ENCODE data around the gene DRD1. TPM values are rescaled to one million over a fixed set of nuclear protein-coding genes. Genes with fewer than 3 reads are reported as not detected.

The DRD1 gene
- total RNA-seq, 1 experiment from 2014 or later, result 1.0 TPM

GRCh38 chr5:175483337-175483736 lies 39.4 kb upstream of the DRD1 start:
- in situ Hi-C loops (cut with HindIII; ENCODE audit: low pct_unique_long_range_greater_than_20kb, low sequenced_read_pairs), result no loop called here

GRCh38 chr5:175479125-175479881 lies 35.3 kb upstream of the DRD1 start:
- intact Hi-C loops (cut with micrococcal nuclease; ENCODE audit: unreplicated experiment) (no loop called here), in situ Hi-C loops (cut with HindIII; ENCODE audit: low pct_unique_long_range_greater_than_20kb, low sequenced_read_pairs) (no loop called here)
- no peaks in the 10 kb centered on the region for H3K9me3 ChIP-seq (ENCODE audit: control insufficient read depth, insufficient read depth, low read depth, low read length)
- peak overlapping the region; percentile 92 for H3K27ac ChIP-seq (ENCODE audit: low read length)
- ChIA-PET POLR2A (no interaction called here), CTCF (no interaction called here)
- ATAC-seq (peak; percentile 13), DNase-seq (ENCODE audit: low read depth, low spot score) (no peak)
- H3K36me3 ChIP-seq (ENCODE audit: control insufficient read depth, insufficient read depth, low read length), result peaks cover 5% of the 10 kb centered on the region
- BruUV-seq (replicated peaks), result TSS peak; percentile 73
- TF ChIP-seq, protein P1, sequence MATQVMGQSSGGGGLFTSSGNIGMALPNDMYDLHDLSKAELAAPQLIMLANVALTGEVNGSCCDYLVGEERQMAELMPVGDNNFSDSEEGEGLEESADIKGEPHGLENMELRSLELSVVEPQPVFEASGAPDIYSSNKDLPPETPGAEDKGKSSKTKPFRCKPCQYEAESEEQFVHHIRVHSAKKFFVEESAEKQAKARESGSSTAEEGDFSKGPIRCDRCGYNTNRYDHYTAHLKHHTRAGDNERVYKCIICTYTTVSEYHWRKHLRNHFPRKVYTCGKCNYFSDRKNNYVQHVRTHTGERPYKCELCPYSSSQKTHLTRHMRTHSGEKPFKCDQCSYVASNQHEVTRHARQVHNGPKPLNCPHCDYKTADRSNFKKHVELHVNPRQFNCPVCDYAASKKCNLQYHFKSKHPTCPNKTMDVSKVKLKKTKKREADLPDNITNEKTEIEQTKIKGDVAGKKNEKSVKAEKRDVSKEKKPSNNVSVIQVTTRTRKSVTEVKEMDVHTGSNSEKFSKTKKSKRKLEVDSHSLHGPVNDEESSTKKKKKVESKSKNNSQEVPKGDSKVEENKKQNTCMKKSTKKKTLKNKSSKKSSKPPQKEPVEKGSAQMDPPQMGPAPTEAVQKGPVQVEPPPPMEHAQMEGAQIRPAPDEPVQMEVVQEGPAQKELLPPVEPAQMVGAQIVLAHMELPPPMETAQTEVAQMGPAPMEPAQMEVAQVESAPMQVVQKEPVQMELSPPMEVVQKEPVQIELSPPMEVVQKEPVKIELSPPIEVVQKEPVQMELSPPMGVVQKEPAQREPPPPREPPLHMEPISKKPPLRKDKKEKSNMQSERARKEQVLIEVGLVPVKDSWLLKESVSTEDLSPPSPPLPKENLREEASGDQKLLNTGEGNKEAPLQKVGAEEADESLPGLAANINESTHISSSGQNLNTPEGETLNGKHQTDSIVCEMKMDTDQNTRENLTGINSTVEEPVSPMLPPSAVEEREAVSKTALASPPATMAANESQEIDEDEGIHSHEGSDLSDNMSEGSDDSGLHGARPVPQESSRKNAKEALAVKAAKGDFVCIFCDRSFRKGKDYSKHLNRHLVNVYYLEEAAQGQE (IDR thresholded peaks at IDR 0.05; ENCODE audit: insufficient read depth in 1 of 2, low read depth in 2 of 2, low read length in 1 of 2), result no peak
- TF ChIP-seq TCF7L2 (IDR thresholded peaks at IDR 0.05; ENCODE audit: low read depth, low read length) (no peak), SIN3A (IDR thresholded peaks at IDR 0.05; ENCODE audit: borderline replicate concordance, insufficient read depth, low read depth, low read length) (no peak; the same call in 1 of the 2 replicates), POLR2AphosphoS5 (IDR thresholded peaks at IDR 0.05; ENCODE audit: low read depth, low read length) (no peak)
- TF ChIP-seq, protein P2, sequence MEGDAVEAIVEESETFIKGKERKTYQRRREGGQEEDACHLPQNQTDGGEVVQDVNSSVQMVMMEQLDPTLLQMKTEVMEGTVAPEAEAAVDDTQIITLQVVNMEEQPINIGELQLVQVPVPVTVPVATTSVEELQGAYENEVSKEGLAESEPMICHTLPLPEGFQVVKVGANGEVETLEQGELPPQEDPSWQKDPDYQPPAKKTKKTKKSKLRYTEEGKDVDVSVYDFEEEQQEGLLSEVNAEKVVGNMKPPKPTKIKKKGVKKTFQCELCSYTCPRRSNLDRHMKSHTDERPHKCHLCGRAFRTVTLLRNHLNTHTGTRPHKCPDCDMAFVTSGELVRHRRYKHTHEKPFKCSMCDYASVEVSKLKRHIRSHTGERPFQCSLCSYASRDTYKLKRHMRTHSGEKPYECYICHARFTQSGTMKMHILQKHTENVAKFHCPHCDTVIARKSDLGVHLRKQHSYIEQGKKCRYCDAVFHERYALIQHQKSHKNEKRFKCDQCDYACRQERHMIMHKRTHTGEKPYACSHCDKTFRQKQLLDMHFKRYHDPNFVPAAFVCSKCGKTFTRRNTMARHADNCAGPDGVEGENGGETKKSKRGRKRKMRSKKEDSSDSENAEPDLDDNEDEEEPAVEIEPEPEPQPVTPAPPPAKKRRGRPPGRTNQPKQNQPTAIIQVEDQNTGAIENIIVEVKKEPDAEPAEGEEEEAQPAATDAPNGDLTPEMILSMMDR (IDR thresholded peaks at IDR 0.05), result no peak
- H3K27me3 ChIP-seq (ENCODE audit: control insufficient read depth, insufficient read depth, low read length), result peaks cover 10% of the 10 kb centered on the region
- H3K4me1 ChIP-seq (ENCODE audit: control insufficient read depth, insufficient read depth, low read length), result peaks cover 5% of the 10 kb centered on the region
- peak overlapping the region; percentile 84 to 99 for H3K4me3 ChIP-seq (ENCODE audit: low read depth in 2 of 2, low read length in 2 of 2)

More at GRCh38 chr5:175483337-175483736, 39.4 kb upstream of the DRD1 start:
- POLR2A ChIA-PET, result no interaction called here
- no peaks in the 10 kb centered on the region for H3K27me3 ChIP-seq (ENCODE audit: control insufficient read depth, insufficient read depth, low read length)
- H3K4me1 ChIP-seq (ENCODE audit: control insufficient read depth, insufficient read depth, low read length), result peaks cover 5% of the 10 kb centered on the region
- peaks cover 5% of the 10 kb centered on the region for H3K36me3 ChIP-seq (ENCODE audit: control insufficient read depth, insufficient read depth, low read length)
- no peak overlapping the region for H3K27ac ChIP-seq (ENCODE audit: low read length)
- intact Hi-C loops (cut with micrococcal nuclease; ENCODE audit: unreplicated experiment), result no loop called here
- no TSS peak for BruUV-seq (replicated peaks)
- CTCF ChIA-PET, result no interaction called here
- ATAC-seq (no peak), DNase-seq (ENCODE audit: low read depth, low spot score) (no peak)
- no peak overlapping the region for H3K4me3 ChIP-seq (ENCODE audit: low read depth in 2 of 2, low read length in 2 of 2)
- TF ChIP-seq POLR2AphosphoS5 (IDR thresholded peaks at IDR 0.05; ENCODE audit: low read depth, low read length) (no peak), TCF7L2 (IDR thresholded peaks at IDR 0.05; ENCODE audit: low read depth, low read length) (no peak), SIN3A (IDR thresholded peaks at IDR 0.05; ENCODE audit: borderline replicate concordance, insufficient read depth, low read depth, low read length) (no peak)
- TF ChIP-seq, protein P2 (IDR thresholded peaks at IDR 0.05), result no peak
- H3K9me3 ChIP-seq (ENCODE audit: control insufficient read depth, insufficient read depth, low read depth, low read length), result no peaks in the 10 kb centered on the region
